Activated naive CD8-positive, alpha-beta T cell treated with anti-CD3 and anti-CD28 coated beads, Interleukin-2, amount 10 ng/mL, durations not matched to agents 7 days and 5 days (primary cell): ENCODE measurements around the gene HLA-DMA. TPM values are rescaled to one million over a fixed set of nuclear protein-coding genes. Genes with fewer than 3 reads are reported as not detected.

Source experiments
- ATAC-seq: fragments of 150-1000 bp; cut with Tn5 transposase; one replicate; pipeline ENCODE4 v1.10.0; 2021; ENCODE audit warnings: low read depth, moderate library complexity
- POLR2A ChIA-PET: fragments of 350-600 bp; sonication (Branson Sonifier 250); formaldehyde crosslinking; loops from one replicate; lab custom pipeline; 2021; ENCODE audit warnings: antibody characterized with exemption; lab: Charles Lee
- DNase-seq: peaks from one replicate; pipeline ENCODE4 v3.0.0; 2021
- H3K27ac Mint-ChIP-seq: one replicate; pipeline ENCODE4 v1.8.0; 2022; ENCODE audit warnings: mild to moderate bottlenecking, mixed read lengths
- H3K27me3 Mint-ChIP-seq: one replicate; pipeline ENCODE4 v1.8.0; 2022; ENCODE audit warnings: mild to moderate bottlenecking, moderate library complexity, mixed read lengths
- H3K36me3 Mint-ChIP-seq: one replicate; pipeline ENCODE4 v1.8.0; 2021; ENCODE audit warnings: mild to moderate bottlenecking, mixed read lengths
- H3K4me1 Mint-ChIP-seq: one replicate; pipeline ENCODE4 v1.8.0; 2021; ENCODE audit warnings: mixed read lengths
- H3K4me3 Mint-ChIP-seq: one replicate; pipeline ENCODE4 v1.8.0; 2022; ENCODE audit warnings: mild to moderate bottlenecking, moderate library complexity, mixed read lengths
- H3K9me3 Mint-ChIP-seq: one replicate; pipeline ENCODE4 v1.8.0; 2021; ENCODE audit warnings: mixed read lengths
- total RNA-seq, 2 experiments: library from RNA; stranded (reverse); gene quantifications; one replicate each; pipeline ENCODE4 v1.2.3, GENCODE V29; 2021

HLA-DMA gene
- total RNA-seq, 2 experiments from 2014 or later: 32.1 to 36.1 TPM

- Mint-ChIP-seq H3K4me3 (no peak overlapping the region), H3K27ac (no peak overlapping the region), H3K9me3 (no peaks in the 10 kb centered on the region), H3K27me3 (no peaks in the 10 kb centered on the region), H3K36me3 (peaks cover 37% of the 10 kb centered on the region), H3K4me1 (peaks cover 37% of the 10 kb centered on the region)
- DNase-seq (no peak), ATAC-seq (no peak)
- POLR2A ChIA-PET: interaction anchor here (1.1 to 4.5 kb wide), 4 partner anchors 8 to 88 kb away, joined by 4 to 84 read pairs (median 8); partner anchors contain the start of genes BRD2 and HLA-DMA
Measured at GRCh38 chr6:32982084-32982701, 29.3 kb upstream of the HLA-DMA start.

DNA sequence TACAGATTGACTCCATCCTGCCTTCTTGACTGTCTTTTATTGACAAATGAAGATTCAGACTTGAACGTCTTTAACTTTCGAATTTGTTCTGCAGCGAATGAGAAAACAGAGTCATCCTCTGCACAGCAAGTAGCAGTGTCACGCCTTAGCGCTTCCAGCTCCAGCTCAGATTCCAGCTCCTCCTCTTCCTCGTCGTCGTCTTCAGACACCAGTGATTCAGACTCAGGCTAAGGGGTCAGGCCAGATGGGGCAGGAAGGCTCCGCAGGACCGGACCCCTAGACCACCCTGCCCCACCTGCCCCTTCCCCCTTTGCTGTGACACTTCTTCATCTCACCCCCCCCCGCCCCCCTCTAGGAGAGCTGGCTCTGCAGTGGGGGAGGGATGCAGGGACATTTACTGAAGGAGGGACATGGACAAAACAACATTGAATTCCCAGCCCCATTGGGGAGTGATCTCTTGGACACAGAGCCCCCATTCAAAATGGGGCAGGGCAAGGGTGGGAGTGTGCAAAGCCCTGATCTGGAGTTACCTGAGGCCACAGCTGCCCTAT, 27.7 kb upstream of the HLA-DMA start:
- H3K4me3 Mint-ChIP-seq: no peak overlapping the region

GRCh38 chr6:32979720-32980487, 27.0 kb upstream of the HLA-DMA start:
- no peak overlapping the region for H3K4me3 Mint-ChIP-seq
- no peaks in the 10 kb centered on the region for H3K9me3 Mint-ChIP-seq
- POLR2A ChIA-PET: interaction anchor here (0.8 to 4.5 kb wide), 9 partner anchors 9 to 138 kb away, joined by 3 to 84 read pairs (median 3); partner anchors contain the start of genes BRD2, HLA-DMA and TAP1
- no peak for ATAC-seq
- no peaks in the 10 kb centered on the region for H3K27me3 Mint-ChIP-seq
- H3K27ac Mint-ChIP-seq: no peak overlapping the region
- peaks cover 55% of the 10 kb centered on the region for H3K4me1 Mint-ChIP-seq
- DNase-seq: no peak
- peaks cover 59% of the 10 kb centered on the region for H3K36me3 Mint-ChIP-seq

More for the DNA sequence above, 27.7 kb upstream of the HLA-DMA start:
- Mint-ChIP-seq H3K9me3 (no peaks in the 10 kb centered on the region), H3K27me3 (no peaks in the 10 kb centered on the region), H3K4me1 (peaks cover 49% of the 10 kb centered on the region), H3K36me3 (peaks cover 52% of the 10 kb centered on the region), H3K27ac (no peak overlapping the region)
- DNase-seq (no peak), ATAC-seq (no peak)
- POLR2A ChIA-PET: interaction anchor here (0.6 to 4.5 kb wide), 8 partner anchors 11 to 142 kb away, joined by 3 to 84 read pairs (median 4); partner anchors contain the start of genes BRD2, HLA-DMA and TAP2

- Mint-ChIP-seq H3K27ac (no peak overlapping the region), H3K9me3 (no peaks in the 10 kb centered on the region), H3K4me3 (peak overlapping the region; percentile 23), H3K4me1 (peaks cover 44% of the 10 kb centered on the region), H3K36me3 (peaks cover 78% of the 10 kb centered on the region), H3K27me3 (no peaks in the 10 kb centered on the region)
- no peak for DNase-seq
- ATAC-seq: no peak
- POLR2A ChIA-PET: interaction anchor here (0.5 to 12.7 kb wide), 5 partner anchors 11 to 1385 kb away, joined by 3 to 323 read pairs (median 3); partner anchors contain the start of genes PSMB8 and TAP2
Measured at GRCh38 chr6:32977953-32978324, 25.0 kb upstream of the HLA-DMA start.

DNA sequence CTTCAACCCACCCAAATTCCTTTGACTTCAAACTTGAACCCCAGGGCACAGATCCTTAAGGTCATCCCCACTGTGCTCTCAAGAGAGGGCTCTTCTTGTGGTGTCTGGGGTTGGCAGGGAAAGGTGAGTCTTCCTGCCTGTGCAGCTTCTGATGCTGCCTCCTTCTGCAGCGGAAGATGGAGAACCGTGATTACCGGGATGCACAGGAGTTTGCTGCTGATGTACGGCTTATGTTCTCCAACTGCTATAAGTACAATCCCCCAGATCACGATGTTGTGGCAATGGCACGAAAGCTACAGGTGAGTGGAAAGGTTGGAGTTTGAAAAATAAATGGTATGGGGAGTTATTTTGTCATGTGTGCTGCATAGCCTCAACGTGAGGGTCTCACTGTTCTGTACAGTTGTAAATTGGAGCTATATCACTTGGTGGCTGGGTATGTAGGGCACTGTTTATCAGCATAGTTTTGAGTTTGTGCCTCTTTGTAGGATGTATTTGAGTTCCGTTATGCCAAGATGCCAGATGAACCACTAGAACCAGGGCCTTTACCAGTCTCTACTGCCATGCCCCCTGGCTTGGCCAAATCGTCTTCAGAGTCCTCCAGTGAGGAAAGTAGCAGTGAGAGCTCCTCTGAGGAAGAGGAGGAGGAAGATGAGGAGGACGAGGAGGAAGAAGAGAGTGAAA, 24.5 kb upstream of the HLA-DMA start:
- Mint-ChIP-seq H3K9me3 (no peaks in the 10 kb centered on the region), H3K36me3 (peaks cover 83% of the 10 kb centered on the region), H3K4me3 (peak overlapping the region; percentile 23), H3K4me1 (peaks cover 43% of the 10 kb centered on the region), H3K27ac (peak overlapping the region; percentile 3), H3K27me3 (no peaks in the 10 kb centered on the region)
- DNase-seq (no peak), ATAC-seq (no peak)
- POLR2A ChIA-PET: interaction anchor here (0.5 to 12.7 kb wide), 5 partner anchors 10 to 1384 kb away, joined by 3 to 323 read pairs (median 3); partner anchors contain the start of genes PSMB8 and TAP2

DNA sequence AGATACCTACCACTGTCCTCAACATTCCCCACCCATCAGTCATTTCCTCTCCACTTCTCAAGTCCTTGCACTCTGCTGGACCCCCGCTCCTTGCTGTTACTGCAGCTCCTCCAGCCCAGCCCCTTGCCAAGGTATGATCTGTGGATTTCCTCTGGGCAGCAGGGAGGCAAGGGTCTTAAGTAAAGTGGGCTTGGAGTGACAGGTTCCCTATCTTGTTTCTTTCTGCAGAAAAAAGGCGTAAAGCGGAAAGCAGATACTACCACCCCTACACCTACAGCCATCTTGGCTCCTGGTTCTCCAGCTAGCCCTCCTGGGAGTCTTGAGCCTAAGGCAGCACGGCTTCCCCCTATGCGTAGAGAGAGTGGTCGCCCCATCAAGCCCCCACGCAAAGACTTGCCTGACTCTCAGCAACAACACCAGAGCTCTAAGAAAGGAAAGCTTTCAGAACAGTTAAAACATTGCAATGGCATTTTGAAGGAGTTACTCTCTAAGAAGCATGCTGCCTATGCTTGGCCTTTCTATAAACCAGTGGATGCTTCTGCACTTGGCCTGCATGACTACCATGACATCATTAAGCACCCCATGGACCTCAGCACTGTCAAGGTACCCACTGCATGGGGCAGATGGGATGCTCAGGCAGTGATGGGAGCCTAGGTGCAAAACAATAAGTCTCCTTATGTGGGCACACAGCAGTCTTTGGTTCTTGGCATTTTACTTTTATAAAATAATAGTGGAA, 23.6 kb upstream of the HLA-DMA start:
- H3K9me3 Mint-ChIP-seq: no peaks in the 10 kb centered on the region
- peaks cover 82% of the 10 kb centered on the region for H3K36me3 Mint-ChIP-seq
- peaks cover 43% of the 10 kb centered on the region for H3K4me1 Mint-ChIP-seq
- POLR2A ChIA-PET: interaction anchor here (0.6 to 12.7 kb wide), 3 partner anchors 8 to 134 kb away, joined by 3 to 323 read pairs (median 4); partner anchors contain the start of genes PSMB8 and TAP2
- no peaks in the 10 kb centered on the region for H3K27me3 Mint-ChIP-seq
- ATAC-seq: no peak
- no peak for DNase-seq
- H3K4me3 Mint-ChIP-seq: peak overlapping the region; percentile 89
- peak overlapping the region; percentile 56 for H3K27ac Mint-ChIP-seq

DNA sequence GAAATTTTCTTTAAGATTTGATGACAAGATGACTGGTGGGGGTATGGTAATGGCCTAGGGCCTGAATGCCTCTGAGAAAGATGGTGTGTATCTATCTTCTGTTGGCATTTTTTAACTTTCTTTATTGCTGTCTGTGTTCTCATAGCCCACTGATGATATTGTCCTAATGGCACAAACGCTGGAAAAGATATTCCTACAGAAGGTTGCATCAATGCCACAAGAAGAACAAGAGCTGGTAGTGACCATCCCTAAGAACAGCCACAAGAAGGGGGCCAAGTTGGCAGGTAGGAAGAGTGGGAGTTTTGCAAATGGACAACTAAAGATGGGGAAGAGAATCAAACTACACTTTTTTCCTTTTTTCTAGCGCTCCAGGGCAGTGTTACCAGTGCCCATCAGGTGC, 23.0 kb upstream of the HLA-DMA start:
- Mint-ChIP-seq H3K4me1 (peaks cover 43% of the 10 kb centered on the region), H3K27ac (peak overlapping the region; percentile 56), H3K9me3 (no peaks in the 10 kb centered on the region), H3K27me3 (no peaks in the 10 kb centered on the region), H3K4me3 (peak overlapping the region; percentile 89), H3K36me3 (peaks cover 85% of the 10 kb centered on the region)
- POLR2A ChIA-PET: interaction anchor here (0.6 to 12.7 kb wide), 3 partner anchors 9 to 134 kb away, joined by 3 to 323 read pairs (median 4); partner anchors contain the start of genes PSMB8 and TAP2
- ATAC-seq (no peak), DNase-seq (no peak)

DNA sequence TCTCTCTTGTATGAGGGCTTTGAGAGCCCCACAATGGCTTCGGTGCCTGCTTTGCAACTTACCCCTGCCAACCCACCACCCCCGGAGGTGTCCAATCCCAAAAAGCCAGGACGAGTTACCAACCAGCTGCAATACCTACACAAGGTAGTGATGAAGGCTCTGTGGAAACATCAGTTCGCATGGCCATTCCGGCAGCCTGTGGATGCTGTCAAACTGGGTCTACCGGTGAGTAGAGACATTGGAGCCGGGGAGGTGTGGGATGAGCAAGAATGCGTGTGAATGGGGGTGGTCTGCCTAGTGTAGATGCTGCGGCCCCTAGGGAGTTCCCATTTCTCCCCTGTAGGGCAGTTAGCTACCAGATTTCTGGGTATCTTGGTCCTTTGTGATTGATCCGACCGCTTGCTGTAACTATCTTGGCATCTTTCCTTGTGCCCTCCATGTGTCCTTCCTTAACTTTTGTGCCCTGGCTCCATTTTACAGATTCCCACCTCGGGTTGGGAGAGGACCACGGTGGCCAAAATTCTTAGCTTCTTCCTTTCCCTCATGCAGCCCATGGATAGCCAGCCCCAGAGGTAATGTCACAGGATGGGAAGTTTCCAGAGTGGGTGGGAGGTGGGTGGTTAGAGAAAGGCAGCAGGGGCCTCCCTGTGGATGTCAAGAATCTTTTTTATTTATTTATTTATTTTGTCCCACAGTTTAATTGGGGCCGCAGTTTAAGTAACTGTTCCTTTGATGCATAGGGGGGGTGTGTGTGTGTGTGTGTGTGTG, 21.8 kb upstream of the HLA-DMA start:
- H3K36me3 Mint-ChIP-seq: peaks cover 78% of the 10 kb centered on the region
- H3K27ac Mint-ChIP-seq: peak overlapping the region; percentile 32
- peak overlapping the region; percentile 89 for H3K4me3 Mint-ChIP-seq
- POLR2A ChIA-PET: interaction anchor here (0.7 to 12.7 kb wide), 13 partner anchors 8 to 275 kb away, joined by 3 to 323 read pairs (median 47); partner anchors contain the start of genes HLA-DMA, HLA-DMB, PSMB8 and PSMB9
- no peak for ATAC-seq
- DNase-seq: no peak
- H3K4me1 Mint-ChIP-seq: peaks cover 36% of the 10 kb centered on the region
- no peaks in the 10 kb centered on the region for H3K9me3 Mint-ChIP-seq
- no peaks in the 10 kb centered on the region for H3K27me3 Mint-ChIP-seq

- H3K27ac Mint-ChIP-seq: peak overlapping the region; percentile 94
- POLR2A ChIA-PET: interaction anchor here (0.7 to 12.7 kb wide), 13 partner anchors 8 to 276 kb away, joined by 3 to 323 read pairs (median 47); partner anchors contain the start of genes HLA-DMA, HLA-DMB, PSMB8 and PSMB9
- DNase-seq (no peak), ATAC-seq (no peak)
- H3K4me1 Mint-ChIP-seq: peaks cover 36% of the 10 kb centered on the region
- no peaks in the 10 kb centered on the region for H3K9me3 Mint-ChIP-seq
- no peaks in the 10 kb centered on the region for H3K27me3 Mint-ChIP-seq
- H3K4me3 Mint-ChIP-seq: peak overlapping the region; percentile 89
- H3K36me3 Mint-ChIP-seq: peaks cover 75% of the 10 kb centered on the region
Measured at GRCh38 chr6:32974016-32974333, 21.1 kb upstream of the HLA-DMA start.

DNA sequence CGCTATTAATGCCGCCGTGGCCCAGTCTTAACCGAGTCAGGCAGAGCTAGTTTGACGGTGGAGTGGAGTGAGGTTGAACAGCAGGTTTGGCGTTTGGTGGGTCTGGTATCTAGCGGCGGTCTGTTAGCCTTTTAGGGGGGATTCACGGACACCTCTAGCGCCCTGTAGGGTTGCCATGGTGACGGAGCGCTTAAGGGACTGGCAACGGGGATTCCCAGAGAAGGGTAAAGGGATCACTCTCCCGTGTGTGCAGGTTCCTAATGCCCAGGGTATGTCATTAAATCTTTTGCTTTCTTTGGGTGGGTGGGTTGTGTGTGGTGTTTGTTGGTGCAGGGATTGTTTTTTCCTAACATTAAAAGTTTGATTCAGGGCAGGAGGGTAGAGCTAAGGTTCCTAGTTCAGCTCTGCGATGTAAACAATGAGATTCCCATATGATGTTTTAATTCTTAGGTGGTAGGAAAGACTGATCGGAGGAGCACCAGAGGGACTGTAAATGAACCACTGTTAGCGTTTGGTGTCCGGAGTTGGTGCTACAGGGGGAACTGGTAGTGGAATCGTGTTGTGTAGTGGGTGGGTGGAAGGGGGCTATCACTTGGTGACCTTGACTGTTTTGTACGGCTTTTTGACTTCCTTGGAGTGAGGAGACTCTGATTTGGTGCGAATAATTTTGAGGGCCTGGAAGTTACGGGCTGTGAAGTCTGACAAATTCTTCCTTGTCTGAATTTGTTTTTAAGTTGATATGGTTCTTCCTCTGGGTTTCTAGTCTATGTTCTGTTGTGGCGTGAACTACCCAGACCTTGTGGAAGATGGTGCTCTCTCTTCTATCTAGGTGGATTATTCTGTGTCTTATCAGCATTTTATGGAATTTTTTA, 20.5 kb upstream of the HLA-DMA start:
- no peak for ATAC-seq
- no peak for DNase-seq
- no peaks in the 10 kb centered on the region for H3K9me3 Mint-ChIP-seq
- POLR2A ChIA-PET: interaction anchor here (0.8 to 12.7 kb wide), 23 partner anchors 7 to 1076 kb away, joined by 3 to 323 read pairs (median 13); partner anchors contain the start of genes ATF6B, EHMT2, FKBPL and HLA-DMA
- peak overlapping the region; percentile 89 for H3K4me3 Mint-ChIP-seq
- H3K27ac Mint-ChIP-seq: peak overlapping the region; percentile 94
- peaks cover 35% of the 10 kb centered on the region for H3K4me1 Mint-ChIP-seq
- peaks cover 73% of the 10 kb centered on the region for H3K36me3 Mint-ChIP-seq
- H3K27me3 Mint-ChIP-seq: no peaks in the 10 kb centered on the region
